GM23338 (cell line): ENCODE data around the gene RCVRN. TPM values are rescaled to one million over a fixed set of nuclear protein-coding genes. Genes with fewer than 3 reads are reported as not detected.
A peak's percentile ranks its signal among the peaks of the same experiment; 100 is the strongest.

Experiments used
- ATAC-seq: fragments of 200-7000 bp; cut with Tn5 transposase; 3 replicates; pipeline ENCODE4 v1.9.1; 2020
- DNase-seq: peaks from one replicate; pipeline ENCODE4 v3.0.0-alpha.2; 2015; ENCODE audit warnings: low spot score
- H2AFZ ChIP-seq: fragments of 200-600 bp; sonication (generic); 2 replicates; pipeline ENCODE4 v1.8.0; 2016; ENCODE audit warnings: antibody characterized with exemption, mild to moderate bottlenecking, moderate library complexity
- H3F3A ChIP-seq: fragments of 200-600 bp; sonication (generic); replicated peaks from 2 replicates; pipeline ENCODE4 v1.8.0; 2017; ENCODE audit warnings: antibody characterized with exemption, mixed run types, low read depth
- H3K27ac ChIP-seq: fragments of 200-600 bp; sonication (generic); 2 replicates; pipeline ENCODE4 v1.6.1; 2016; ENCODE audit warnings: low read depth
- H3K27me3 ChIP-seq: fragments of 200-600 bp; sonication (generic); 2 replicates; pipeline ENCODE4 v1.8.0; 2016; ENCODE audit warnings: mild to moderate bottlenecking, mixed run types, moderate library complexity; ENCODE audit not compliant: insufficient read depth
- H3K36me3 ChIP-seq: fragments of 200-600 bp; sonication (generic); 2 replicates; pipeline ENCODE4 v1.8.0; 2016; ENCODE audit warnings: mild to moderate bottlenecking; ENCODE audit not compliant: insufficient read depth
- H3K4me1 ChIP-seq: fragments of 200-600 bp; sonication (generic); 2 replicates; pipeline ENCODE4 v1.8.0; 2016; ENCODE audit warnings: mild to moderate bottlenecking, moderate library complexity; ENCODE audit not compliant: insufficient read depth
- H3K4me2 ChIP-seq: fragments of 200-600 bp; sonication (generic); 2 replicates; pipeline ENCODE4 v1.7.1; 2017; ENCODE audit warnings: mixed run types
- H3K4me3 ChIP-seq: fragments of 200-600 bp; sonication (generic); 2 replicates; pipeline ENCODE4 v1.6.1; 2016; ENCODE audit warnings: mixed run types
- H3K79me2 ChIP-seq: fragments of 200-600 bp; sonication (generic); replicated peaks from 2 replicates; pipeline ENCODE4 v1.8.0; 2017; ENCODE audit warnings: mild to moderate bottlenecking; ENCODE audit not compliant: insufficient read depth
- H3K9me2 ChIP-seq: fragments of 200-600 bp; sonication (generic); 2 replicates; pipeline ENCODE4 v1.8.0; 2017; ENCODE audit not compliant: insufficient read depth
- H4K20me1 ChIP-seq: fragments of 200-600 bp; sonication (generic); replicated peaks from 2 replicates; pipeline ENCODE4 v1.8.0; 2017; ENCODE audit warnings: mild to moderate bottlenecking; ENCODE audit not compliant: insufficient read depth
- H3K27ac Mint-ChIP-seq: 2 replicates; pipeline ENCODE4 v1.8.0; 2020; ENCODE audit warnings: inconsistent platforms, mild to moderate bottlenecking, moderate library complexity, mixed read lengths
- H3K27me3 Mint-ChIP-seq: 3 replicates; pipeline ENCODE4 v1.8.0; 2022; ENCODE audit warnings: low read depth, mild to moderate bottlenecking, moderate library complexity, mixed read lengths, inconsistent platforms; ENCODE audit not compliant: insufficient read depth, poor library complexity
- H3K36me3 Mint-ChIP-seq: 3 replicates; pipeline ENCODE4 v1.8.0; 2021; ENCODE audit warnings: low read depth, mild to moderate bottlenecking, inconsistent platforms, moderate library complexity, mixed read lengths
- H3K4me1 Mint-ChIP-seq: 3 replicates; pipeline ENCODE4 v1.8.0; 2020; ENCODE audit warnings: mild to moderate bottlenecking, inconsistent platforms, mixed read lengths
- H3K4me3 Mint-ChIP-seq: 3 replicates; pipeline ENCODE4 v1.8.0; 2021; ENCODE audit warnings: moderate library complexity, mild to moderate bottlenecking, inconsistent platforms, mixed read lengths
- H3K9me3 Mint-ChIP-seq: 3 replicates; pipeline ENCODE4 v1.8.0; 2020; ENCODE audit warnings: moderate library complexity, mild to moderate bottlenecking, inconsistent platforms, mixed read lengths
- CTCF ChIP-seq, 2 experiments: fragments of 200-600 bp in 1 of 2; sonication (generic) in 1 of 2; conservative IDR thresholded peaks; 2 replicates each; pipeline versions ENCODE4 v1.5.1 to v1.6.1; 2016 to 2017; ENCODE audit warnings: antibody characterized with exemption in 2 of 2, low read depth in 2 of 2, mild to moderate bottlenecking in 2 of 2, moderate library complexity in 1 of 2
- EZH2 ChIP-seq: fragments of 200-600 bp; sonication (generic); IDR thresholded peaks from one replicate; pipeline ENCODE4 v1.8.0; 2017; ENCODE audit warnings: antibody characterized with exemption, mild to moderate bottlenecking, low read depth; ENCODE audit not compliant: unreplicated experiment
- JUNB ChIP-seq: IDR thresholded peaks from one replicate; pipeline ENCODE4 v1.6.1; 2016; ENCODE audit warnings: antibody characterized with exemption; ENCODE audit not compliant: unreplicated experiment
- STAT1 ChIP-seq: IDR thresholded peaks from one replicate; pipeline ENCODE4 v1.6.1; 2016; ENCODE audit warnings: antibody characterized with exemption; ENCODE audit not compliant: unreplicated experiment
- polyA plus RNA-seq: library from polyadenylated mRNA; unstranded; fragments of >200 nt; fragmentation: Nextera tagmentation; extraction: Ambion mirVana; gene quantifications from 2 replicates; pipeline ENCODE4 v1.2.1, GENCODE V29; 2016
- total RNA-seq: library from RNA; depleted of rRNA; stranded (reverse); fragments of >200 nt; shearing (Covaris generic); gene quantifications from 2 replicates; pipeline ENCODE4 v1.2.3, GENCODE V29; 2014
- TF ChIP-seq, protein P1 (sequence below): fragments of 250-450 bp; sonication (Bioruptor Pico); IDR thresholded peaks from 2 replicates; pipeline ENCODE4 v1.5.0; 2020; ENCODE audit warnings: mild to moderate bottlenecking, moderate library complexity
- TF ChIP-seq, protein P2 (sequence below): IDR thresholded peaks from one replicate; pipeline ENCODE4 v1.6.1; 2018; ENCODE audit warnings: antibody characterized with exemption; ENCODE audit not compliant: unreplicated experiment

The RCVRN gene
- total and polyA plus RNA-seq, 2 experiments from 2014 or later = not detected

GRCh38 chr17:9890124-9890523 is 14.9 kb downstream of the RCVRN start:
- Mint-ChIP-seq H3K27me3 (peaks cover 7% of the 10 kb centered on the region), H3K27ac (no peak overlapping the region), H3K4me3 (no peak overlapping the region), H3K36me3 (no peaks in the 10 kb centered on the region; the same call in 2 of the 3 replicates), H3K4me1 (peaks cover 3% of the 10 kb centered on the region; the same call in 2 of the 3 replicates), H3K9me3 (peaks cover 3% of the 10 kb centered on the region; the same call in 2 of the 3 replicates)
- no peaks in the 10 kb centered on the region for H3K4me1 ChIP-seq
- TF ChIP-seq EZH2 = no peak
- TF ChIP-seq CTCF (conservative IDR thresholded peaks at IDR 0.05; ENCODE audit: low read depth in 2 of 2) = peak; percentile 83 to 88
- H4K20me1 ChIP-seq = no peaks in the 10 kb centered on the region
- H3K79me2 ChIP-seq = no peaks in the 10 kb centered on the region
- peak; percentile 88 for DNase-seq
- no peaks in the 10 kb centered on the region for H3K36me3 ChIP-seq
- H3F3A ChIP-seq = no peaks in the 10 kb centered on the region
- H3K4me2 ChIP-seq = no peak overlapping the region
- H3K27me3 ChIP-seq = no peaks in the 10 kb centered on the region
- ATAC-seq = peak; percentile 100
- no peak overlapping the region for H3K27ac ChIP-seq
- H2AFZ ChIP-seq = peak overlapping the region; percentile 93; the same call in 1 of the 2 replicates
- H3K4me3 ChIP-seq = no peak overlapping the region
- 0 out of 2 replicates have a peak, but pooled peaks cover 7% of the 10 kb centered on the region for H3K9me2 ChIP-seq

DNA sequence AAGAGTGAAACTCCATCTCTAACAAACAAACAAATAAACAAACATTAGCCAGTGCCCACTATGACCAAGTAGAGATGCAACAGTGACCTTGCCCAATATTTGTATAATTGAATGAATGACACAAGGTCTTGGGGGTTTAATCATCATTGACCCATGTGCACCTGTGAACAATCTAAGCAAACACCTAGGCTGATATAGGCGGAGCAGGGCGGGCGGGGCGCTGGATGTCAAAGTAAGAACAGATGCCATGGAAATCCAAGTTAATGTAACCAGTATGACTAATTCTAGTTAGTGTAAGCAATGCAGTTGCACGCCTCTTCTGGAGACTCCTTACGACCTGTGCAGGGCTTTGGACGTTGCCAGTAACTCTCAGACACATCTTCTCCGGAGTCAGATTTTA is 17.6 kb downstream of the RCVRN start:
- H3K4me1 Mint-ChIP-seq = peaks cover 3% of the 10 kb centered on the region; the same call in 2 of the 3 replicates
- Histone ChIP-seq H3K36me3 (no peaks in the 10 kb centered on the region), H3K27me3 (no peaks in the 10 kb centered on the region), H2AFZ (no peak overlapping the region), H3K4me1 (no peaks in the 10 kb centered on the region), H3K9me2 (0 out of 2 replicates have a peak, but pooled peaks cover 7% of the 10 kb centered on the region), H3K79me2 (no peaks in the 10 kb centered on the region), H3K4me2 (no peak overlapping the region), H3F3A (no peaks in the 10 kb centered on the region), H3K4me3 (no peak overlapping the region), H3K27ac (no peak overlapping the region), H4K20me1 (no peaks in the 10 kb centered on the region)
- DNase-seq = no peak
- peaks cover 3% of the 10 kb centered on the region for H3K27me3 Mint-ChIP-seq
- peaks cover 6% of the 10 kb centered on the region; the same call in 2 of the 3 replicates for H3K36me3 Mint-ChIP-seq
- H3K9me3 Mint-ChIP-seq = peaks cover 22% of the 10 kb centered on the region
- no peak for ATAC-seq
- no peak overlapping the region for H3K27ac Mint-ChIP-seq
- H3K4me3 Mint-ChIP-seq = no peak overlapping the region
- TF ChIP-seq EZH2 (no peak), JUNB (no peak), CTCF (conservative IDR thresholded peaks at IDR 0.05; ENCODE audit: low read depth in 2 of 2) (no peak), STAT1 (no peak)
- TF ChIP-seq, protein P1, sequence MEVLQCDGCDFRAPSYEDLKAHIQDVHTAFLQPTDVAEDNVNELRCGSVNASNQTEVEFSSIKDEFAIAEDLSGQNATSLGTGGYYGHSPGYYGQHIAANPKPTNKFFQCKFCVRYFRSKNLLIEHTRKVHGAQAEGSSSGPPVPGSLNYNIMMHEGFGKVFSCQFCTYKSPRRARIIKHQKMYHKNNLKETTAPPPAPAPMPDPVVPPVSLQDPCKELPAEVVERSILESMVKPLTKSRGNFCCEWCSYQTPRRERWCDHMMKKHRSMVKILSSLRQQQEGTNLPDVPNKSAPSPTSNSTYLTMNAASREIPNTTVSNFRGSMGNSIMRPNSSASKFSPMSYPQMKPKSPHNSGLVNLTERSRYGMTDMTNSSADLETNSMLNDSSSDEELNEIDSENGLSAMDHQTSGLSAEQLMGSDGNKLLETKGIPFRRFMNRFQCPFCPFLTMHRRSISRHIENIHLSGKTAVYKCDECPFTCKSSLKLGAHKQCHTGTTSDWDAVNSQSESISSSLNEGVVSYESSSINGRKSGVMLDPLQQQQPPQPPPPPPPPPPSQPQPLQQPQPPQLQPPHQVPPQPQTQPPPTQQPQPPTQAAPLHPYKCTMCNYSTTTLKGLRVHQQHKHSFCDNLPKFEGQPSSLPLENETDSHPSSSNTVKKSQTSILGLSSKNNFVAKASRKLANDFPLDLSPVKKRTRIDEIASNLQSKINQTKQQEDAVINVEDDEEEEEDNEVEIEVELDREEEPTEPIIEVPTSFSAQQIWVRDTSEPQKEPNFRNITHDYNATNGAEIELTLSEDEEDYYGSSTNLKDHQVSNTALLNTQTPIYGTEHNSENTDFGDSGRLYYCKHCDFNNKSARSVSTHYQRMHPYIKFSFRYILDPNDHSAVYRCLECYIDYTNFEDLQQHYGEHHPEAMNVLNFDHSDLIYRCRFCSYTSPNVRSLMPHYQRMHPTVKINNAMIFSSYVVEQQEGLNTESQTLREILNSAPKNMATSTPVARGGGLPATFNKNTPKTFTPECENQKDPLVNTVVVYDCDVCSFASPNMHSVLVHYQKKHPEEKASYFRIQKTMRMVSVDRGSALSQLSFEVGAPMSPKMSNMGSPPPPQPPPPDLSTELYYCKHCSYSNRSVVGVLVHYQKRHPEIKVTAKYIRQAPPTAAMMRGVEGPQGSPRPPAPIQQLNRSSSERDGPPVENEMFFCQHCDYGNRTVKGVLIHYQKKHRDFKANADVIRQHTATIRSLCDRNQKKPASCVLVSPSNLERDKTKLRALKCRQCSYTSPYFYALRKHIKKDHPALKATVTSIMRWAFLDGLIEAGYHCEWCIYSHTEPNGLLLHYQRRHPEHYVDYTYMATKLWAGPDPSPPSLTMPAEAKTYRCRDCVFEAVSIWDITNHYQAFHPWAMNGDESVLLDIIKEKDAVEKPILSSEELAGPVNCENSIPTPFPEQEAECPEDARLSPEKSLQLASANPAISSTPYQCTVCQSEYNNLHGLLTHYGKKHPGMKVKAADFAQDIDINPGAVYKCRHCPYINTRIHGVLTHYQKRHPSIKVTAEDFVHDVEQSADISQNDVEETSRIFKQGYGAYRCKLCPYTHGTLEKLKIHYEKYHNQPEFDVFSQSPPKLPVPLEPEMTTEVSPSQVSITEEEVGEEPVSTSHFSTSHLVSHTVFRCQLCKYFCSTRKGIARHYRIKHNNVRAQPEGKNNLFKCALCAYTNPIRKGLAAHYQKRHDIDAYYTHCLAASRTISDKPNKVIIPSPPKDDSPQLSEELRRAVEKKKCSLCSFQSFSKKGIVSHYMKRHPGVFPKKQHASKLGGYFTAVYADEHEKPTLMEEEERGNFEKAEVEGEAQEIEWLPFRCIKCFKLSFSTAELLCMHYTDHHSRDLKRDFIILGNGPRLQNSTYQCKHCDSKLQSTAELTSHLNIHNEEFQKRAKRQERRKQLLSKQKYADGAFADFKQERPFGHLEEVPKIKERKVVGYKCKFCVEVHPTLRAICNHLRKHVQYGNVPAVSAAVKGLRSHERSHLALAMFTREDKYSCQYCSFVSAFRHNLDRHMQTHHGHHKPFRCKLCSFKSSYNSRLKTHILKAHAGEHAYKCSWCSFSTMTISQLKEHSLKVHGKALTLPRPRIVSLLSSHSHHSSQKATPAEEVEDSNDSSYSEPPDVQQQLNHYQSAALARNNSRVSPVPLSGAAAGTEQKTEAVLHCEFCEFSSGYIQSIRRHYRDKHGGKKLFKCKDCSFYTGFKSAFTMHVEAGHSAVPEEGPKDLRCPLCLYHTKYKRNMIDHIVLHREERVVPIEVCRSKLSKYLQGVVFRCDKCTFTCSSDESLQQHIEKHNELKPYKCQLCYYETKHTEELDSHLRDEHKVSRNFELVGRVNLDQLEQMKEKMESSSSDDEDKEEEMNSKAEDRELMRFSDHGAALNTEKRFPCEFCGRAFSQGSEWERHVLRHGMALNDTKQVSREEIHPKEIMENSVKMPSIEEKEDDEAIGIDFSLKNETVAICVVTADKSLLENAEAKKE (CRISPR knock-in tag) = no peak
- TF ChIP-seq, protein P2, sequence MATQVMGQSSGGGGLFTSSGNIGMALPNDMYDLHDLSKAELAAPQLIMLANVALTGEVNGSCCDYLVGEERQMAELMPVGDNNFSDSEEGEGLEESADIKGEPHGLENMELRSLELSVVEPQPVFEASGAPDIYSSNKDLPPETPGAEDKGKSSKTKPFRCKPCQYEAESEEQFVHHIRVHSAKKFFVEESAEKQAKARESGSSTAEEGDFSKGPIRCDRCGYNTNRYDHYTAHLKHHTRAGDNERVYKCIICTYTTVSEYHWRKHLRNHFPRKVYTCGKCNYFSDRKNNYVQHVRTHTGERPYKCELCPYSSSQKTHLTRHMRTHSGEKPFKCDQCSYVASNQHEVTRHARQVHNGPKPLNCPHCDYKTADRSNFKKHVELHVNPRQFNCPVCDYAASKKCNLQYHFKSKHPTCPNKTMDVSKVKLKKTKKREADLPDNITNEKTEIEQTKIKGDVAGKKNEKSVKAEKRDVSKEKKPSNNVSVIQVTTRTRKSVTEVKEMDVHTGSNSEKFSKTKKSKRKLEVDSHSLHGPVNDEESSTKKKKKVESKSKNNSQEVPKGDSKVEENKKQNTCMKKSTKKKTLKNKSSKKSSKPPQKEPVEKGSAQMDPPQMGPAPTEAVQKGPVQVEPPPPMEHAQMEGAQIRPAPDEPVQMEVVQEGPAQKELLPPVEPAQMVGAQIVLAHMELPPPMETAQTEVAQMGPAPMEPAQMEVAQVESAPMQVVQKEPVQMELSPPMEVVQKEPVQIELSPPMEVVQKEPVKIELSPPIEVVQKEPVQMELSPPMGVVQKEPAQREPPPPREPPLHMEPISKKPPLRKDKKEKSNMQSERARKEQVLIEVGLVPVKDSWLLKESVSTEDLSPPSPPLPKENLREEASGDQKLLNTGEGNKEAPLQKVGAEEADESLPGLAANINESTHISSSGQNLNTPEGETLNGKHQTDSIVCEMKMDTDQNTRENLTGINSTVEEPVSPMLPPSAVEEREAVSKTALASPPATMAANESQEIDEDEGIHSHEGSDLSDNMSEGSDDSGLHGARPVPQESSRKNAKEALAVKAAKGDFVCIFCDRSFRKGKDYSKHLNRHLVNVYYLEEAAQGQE = no peak
